ENCODE measurements around the gene TIMMDC1.

GRCh38 chr3:119557877-119558269 lies 59.5 kb downstream of the TIMMDC1 start:
- TF ChIP-seq ZNF274 (IDR thresholded peaks at IDR 0.05; ENCODE audit: low read depth, low read length) (no peak), SUZ12 (IDR thresholded peaks at IDR 0.05; ENCODE audit: extremely low read depth, insufficient read depth, insufficient read length) (no peak), YY1 (IDR thresholded peaks at IDR 0.05; ENCODE audit: insufficient read depth, insufficient read length) (no peak)

Data from NT2/D1 (cell line).